HG03064 (cell line): Measurements from ENCODE around the gene TAS1R3.

Experiments used
- ATAC-seq: cut with Tn5 transposase; IDR thresholded peaks from one replicate; pipeline ENCODE4 v1.9.1; 2021; ENCODE audit warnings: low read depth; ENCODE audit not compliant: unreplicated experiment

TAS1R3 gene

DNA sequence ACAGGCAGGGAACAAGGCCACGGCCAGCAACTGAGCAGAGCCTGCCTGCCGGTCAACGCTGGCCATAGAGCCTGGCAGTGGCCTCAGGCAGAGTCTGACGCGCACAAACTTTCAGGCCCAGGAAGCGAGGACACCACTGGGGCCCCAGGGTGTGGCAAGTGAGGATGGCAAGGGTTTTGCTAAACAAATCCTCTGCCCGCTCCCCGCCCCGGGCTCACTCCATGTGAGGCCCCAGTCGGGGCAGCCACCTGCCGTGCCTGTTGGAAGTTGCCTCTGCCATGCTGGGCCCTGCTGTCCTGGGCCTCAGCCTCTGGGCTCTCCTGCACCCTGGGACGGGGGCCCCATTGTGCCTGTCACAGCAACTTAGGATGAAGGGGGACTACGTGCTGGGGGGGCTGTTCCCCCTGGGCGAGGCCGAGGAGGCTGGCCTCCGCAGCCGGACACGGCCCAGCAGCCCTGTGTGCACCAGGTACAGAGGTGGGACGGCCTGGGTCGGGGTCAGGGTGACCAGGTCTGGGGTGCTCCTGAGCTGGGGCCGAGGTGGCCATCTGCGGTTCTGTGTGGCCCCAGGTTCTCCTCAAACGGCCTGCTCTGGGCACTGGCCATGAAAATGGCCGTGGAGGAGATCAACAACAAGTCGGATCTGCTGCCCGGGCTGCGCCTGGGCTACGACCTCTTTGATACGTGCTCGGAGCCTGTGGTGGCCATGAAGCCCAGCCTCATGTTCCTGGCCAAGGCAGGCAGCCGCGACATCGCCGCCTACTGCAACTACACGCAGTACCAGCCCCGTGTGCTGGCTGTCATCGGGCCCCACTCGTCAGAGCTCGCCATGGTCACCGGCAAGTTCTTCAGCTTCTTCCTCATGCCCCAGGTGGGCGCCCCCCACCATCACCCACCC lies at the start of gene TAS1R3:
TAS1R3 (plus strand) TSS at position 213 of the 898 bp plus-strand sequence; CDS start at position 279, 66 bp downstream.
- ATAC-seq = no peak

- ATAC-seq = no peak
These were observed 49.4 kb upstream of the TAS1R3 start for GRCh38 chr1:1281533-1282321.

DNA sequence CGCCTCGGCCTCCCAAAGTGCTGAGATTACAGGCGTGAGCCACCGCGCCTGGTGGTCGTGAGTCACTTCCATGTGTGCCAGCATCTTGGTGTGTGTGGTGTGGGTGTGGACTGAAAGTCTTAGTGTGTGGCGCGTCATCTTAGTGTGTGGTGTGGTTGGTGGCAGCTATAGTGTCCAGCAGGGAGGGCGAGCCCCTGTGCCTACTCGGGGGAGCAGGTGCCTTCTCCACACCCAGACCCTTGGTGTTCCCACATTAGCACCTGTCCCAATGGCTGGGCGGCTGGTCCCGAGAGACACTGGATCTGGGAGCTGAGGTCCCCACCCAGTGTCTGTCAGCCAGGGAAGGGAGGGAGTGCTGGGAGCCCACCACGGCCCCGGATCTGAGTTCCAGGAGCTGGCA lies 48.1 kb upstream of the TAS1R3 start:
- ATAC-seq = no peak

- ATAC-seq = no peak
These were observed 47.3 kb upstream of the TAS1R3 start for GRCh38 chr1:1283821-1284220.

GRCh38 chr1:1284221-1285101 lies 46.6 kb upstream of the TAS1R3 start:
- no peak for ATAC-seq

- no peak for ATAC-seq
These were observed 45.9 kb upstream of the TAS1R3 start for GRCh38 chr1:1285102-1285571.

GRCh38 chr1:1285611-1286311 lies 45.3 kb upstream of the TAS1R3 start:
- no peak for ATAC-seq

DNA sequence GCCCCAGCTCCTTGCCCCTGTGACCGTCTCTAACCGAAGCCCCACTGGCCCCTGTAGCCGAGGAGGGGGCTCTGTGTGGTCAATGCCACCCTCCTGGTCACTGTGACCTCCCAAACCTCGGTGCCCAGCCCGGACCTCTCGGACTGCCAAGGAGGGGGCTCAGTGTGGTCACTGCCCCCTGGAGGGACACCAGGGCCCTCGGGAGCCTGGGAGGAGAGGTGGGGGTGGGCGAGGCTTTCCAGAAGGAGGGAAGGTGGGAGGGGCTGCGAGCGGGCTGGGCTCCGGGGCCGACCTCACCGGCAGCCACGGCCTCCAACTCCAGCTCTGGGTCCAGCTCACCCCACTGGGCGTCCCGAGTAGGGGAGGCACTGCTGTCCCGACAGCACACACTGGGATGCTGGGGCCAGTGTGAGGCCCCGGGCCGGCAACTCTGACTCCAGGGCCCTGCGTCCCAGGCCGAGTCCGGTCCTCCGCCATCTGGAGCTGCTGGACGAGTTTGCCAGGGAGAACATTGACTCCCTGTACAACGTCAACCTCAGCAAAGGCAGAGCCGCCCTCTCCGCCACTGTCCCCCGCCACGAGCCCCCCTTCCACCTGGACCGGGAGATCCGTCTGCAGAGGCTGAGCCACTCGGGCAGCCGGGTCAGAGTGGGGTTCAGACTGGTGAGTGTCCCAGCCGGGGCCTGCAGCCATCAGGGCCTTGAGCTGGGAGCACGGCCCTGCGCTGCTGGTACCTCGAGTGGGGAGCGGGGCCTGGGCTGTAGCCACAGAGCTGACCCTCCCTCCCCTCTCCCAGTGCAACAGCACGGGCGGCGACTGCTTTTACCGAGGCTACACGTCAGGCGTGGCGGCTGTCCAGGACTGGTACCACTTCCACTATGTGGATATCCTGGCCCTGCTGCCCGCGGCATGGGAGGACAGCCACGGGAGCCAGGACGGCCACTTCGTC lies 44.5 kb upstream of the TAS1R3 start:
- no peak for ATAC-seq

- ATAC-seq = no peak
These were observed 43.6 kb upstream of the TAS1R3 start for GRCh38 chr1:1287288-1288110.

DNA sequence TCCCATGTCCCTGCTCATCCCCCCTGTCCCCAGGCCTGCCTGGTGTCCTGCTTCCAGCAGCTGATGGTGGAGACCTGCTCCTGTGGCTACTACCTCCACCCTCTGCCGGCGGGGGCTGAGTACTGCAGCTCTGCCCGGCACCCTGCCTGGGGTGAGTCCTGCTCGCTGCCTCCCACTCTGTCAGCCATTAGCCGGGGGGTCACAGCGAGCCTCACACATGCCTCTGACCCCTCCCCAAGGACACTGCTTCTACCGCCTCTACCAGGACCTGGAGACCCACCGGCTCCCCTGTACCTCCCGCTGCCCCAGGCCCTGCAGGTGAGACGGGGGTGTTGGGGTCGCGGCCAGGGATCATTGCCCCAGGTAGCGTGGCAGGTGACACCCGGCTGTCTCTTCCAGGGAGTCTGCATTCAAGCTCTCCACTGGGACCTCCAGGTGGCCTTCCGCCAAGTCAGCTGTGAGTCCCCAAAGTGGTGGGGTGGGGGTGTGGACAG lies 40.8 kb upstream of the TAS1R3 start:
- no peak for ATAC-seq

DNA sequence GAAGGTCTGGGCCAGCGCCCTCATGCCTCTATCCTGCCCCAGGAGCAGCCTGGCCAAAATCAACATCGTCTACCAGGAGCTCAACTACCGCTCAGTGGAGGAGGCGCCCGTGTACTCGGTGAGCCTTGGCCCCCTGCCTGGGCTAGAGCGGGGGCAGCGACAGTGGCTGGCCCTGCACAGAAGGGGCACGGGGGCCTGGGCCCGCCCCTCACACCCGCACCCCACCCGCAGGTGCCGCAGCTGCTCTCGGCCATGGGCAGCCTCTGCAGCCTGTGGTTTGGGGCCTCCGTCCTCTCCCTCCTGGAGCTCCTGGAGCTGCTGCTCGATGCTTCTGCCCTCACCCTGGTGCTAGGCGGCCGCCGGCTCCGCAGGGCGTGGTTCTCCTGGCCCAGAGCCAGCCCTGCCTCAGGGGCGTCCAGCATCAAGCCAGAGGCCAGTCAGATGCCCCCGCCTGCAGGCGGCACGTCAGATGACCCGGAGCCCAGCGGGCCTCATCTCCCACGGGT lies 40.0 kb upstream of the TAS1R3 start:
- ATAC-seq = no peak

GRCh38 chr1:1291548-1292441 lies 39.3 kb upstream of the TAS1R3 start:
- ATAC-seq = no peak

DNA sequence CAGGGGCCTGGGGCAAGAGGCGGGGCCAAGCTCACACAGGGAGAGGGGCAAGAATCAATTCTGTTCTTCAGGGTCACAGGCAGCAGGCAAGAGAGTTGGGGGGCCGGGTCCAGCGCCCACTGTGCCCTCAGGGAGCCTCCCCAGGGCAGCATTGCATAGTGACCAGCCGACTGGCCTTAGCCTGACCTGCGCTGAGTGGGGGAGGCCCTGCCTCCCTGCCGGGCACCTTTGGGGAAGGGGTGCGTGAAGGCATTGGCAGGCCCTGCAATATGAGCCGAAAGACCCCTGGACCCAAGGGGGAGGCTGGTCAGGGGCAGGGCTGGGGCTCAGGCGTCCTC lies 38.7 kb upstream of the TAS1R3 start:
- no peak for ATAC-seq

DNA sequence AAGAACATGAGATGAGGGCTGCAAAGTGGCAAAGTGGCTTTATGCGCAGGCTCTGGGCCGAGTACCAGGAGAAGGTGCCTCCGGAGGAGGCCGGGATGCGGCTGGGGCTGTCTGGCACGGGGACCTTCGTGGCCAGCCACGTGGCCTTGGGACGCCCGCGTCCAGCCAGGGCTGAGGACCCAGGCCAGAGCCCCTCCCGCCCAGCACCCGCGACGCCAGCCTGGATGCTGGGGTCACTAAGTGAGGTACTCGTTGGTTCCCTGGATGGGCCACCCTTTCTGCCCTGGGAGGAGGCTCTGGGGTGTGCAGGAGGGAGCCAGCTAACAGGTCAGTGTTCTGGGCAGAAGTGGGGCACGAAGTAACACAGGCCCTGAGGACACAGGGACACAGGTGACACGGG lies 38.2 kb upstream of the TAS1R3 start:
- no peak for ATAC-seq

DNA sequence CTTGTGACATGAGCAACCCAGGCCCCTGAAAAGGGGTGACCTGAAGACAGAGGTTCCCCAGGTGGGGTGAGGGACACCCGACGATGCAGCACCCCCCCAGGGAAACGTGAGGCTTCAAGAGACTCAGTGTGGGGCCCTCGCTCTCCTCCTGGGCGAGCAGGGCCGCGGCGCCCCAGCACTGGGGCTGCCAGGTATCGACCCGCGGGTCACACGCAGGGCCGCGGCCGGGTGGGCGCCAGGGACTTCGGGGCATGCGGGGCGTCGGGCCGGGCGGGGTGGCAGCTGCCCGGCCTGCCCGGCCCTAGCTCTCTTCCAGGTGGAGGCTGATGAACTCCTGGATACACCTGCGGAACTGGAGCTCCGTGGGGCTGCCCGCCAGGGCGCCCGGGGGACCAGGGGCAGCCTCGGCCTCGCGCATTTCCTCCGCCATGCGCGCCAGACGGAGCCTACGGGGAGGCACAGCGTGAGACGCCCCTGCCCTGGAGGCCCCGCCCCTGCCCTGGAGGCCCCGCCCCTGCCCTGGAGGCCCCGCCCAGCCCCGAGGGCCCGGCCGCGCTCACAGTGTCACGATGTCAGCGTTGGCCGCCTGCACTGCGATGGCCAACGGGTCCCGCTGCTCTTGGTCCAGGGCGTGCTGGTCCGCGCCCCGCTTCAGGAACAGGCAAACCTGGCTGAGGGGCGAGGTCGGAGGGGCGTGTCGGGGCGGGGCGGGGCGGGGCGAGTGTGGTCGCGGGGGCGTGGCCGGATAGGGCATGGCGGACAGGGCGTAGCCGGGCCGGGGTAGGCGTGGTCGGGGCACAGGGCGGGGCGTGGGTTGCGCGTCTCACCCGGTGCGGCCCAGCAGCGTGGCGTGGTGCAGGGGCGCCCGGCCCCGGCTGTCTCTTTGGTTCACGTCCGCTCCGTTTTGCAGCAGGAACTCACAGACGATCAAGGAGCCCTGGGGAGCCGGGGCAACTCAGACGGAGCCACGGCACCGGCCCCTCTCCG lies 37.5 kb upstream of the TAS1R3 start:
- no peak for ATAC-seq
